Measurements from ENCODE around the gene HSP90AB1. TPM values are rescaled to one million over a fixed set of nuclear protein-coding genes. Genes with fewer than 3 reads are reported as not detected.

HSP90AB1 gene
- total and polyA plus RNA-seq, 8 donors = 168 to 549 (median 359) TPM

- 83 to 88% (median 86%) methylated on average over 7 of the region's 7 CpGs for WGBS, 5 donors
- DNase-seq = no peak
- Histone ChIP-seq H3K9me3 (no peaks in the 10 kb centered on the region), H3K27me3 (peaks cover 3 to 34% (median 27%) of the 10 kb centered on the region in 3 donors), H3K4me3 (no peak overlapping the region), H3K36me3 (peaks cover 51 to 58% (median 54%) of the 10 kb centered on the region in 4 donors), H3K4me1 (peaks cover 14 to 18% (median 17%) of the 10 kb centered on the region in 4 donors), H3K27ac (no peak overlapping the region)
- TF ChIP-seq POLR2AphosphoS5 (IDR thresholded peaks at IDR 0.05) (no peak), POLR2A (IDR thresholded peaks at IDR 0.05) (no peak), EP300 (IDR thresholded peaks at IDR 0.05) (no peak), CTCF (IDR thresholded peaks at IDR 0.05) (no peak)
- intact Hi-C loops (cut with DNase I; ENCODE audit: low total_unique reads) = no loop called here
These were observed 53.5 kb downstream of the HSP90AB1 start for GRCh38 chr6:44300292-44300823.

- Histone ChIP-seq H3K27ac (no peak overlapping the region), H3K27me3 (peaks cover 0 to 26% (median 21%) of the 10 kb centered on the region in 3 donors), H3K4me1 (peaks cover 14 to 18% (median 17%) of the 10 kb centered on the region in 4 donors), H3K36me3 (peaks cover 52 to 66% (median 62%) of the 10 kb centered on the region in 4 donors), H3K4me3 (no peak overlapping the region), H3K9me3 (no peaks in the 10 kb centered on the region)
- TF ChIP-seq EP300 (IDR thresholded peaks at IDR 0.05) = no peak
- intact Hi-C loops (cut with DNase I; ENCODE audit: low total_unique reads) = no loop called here
- no peak for DNase-seq
- WGBS, 5 donors = 89 to 94% (median 90%) methylated on average over 4 to 8 of the region's 8 CpGs
These were observed 54.2 kb downstream of the HSP90AB1 start for GRCh38 chr6:44301106-44301505.

GRCh38 chr6:44301782-44302564 lies 55.1 kb downstream of the HSP90AB1 start:
- Histone ChIP-seq H3K36me3 (peaks cover 57 to 74% (median 71%) of the 10 kb centered on the region in 4 donors), H3K27ac (no peak overlapping the region), H3K9me3 (no peaks in the 10 kb centered on the region), H3K4me1 (peaks cover 12 to 16% (median 15%) of the 10 kb centered on the region in 4 donors), H3K27me3 (peaks cover 0 to 17% (median 12%) of the 10 kb centered on the region in 3 donors), H3K4me3 (no peak overlapping the region)
- DNase-seq = no peak
- intact Hi-C loops (cut with DNase I; ENCODE audit: low total_unique reads) = no loop called here
- TF ChIP-seq CTCF (IDR thresholded peaks at IDR 0.05) (no peak), EP300 (IDR thresholded peaks at IDR 0.05) (no peak), POLR2AphosphoS5 (IDR thresholded peaks at IDR 0.05) (no peak), POLR2A (IDR thresholded peaks at IDR 0.05) (no peak)
- WGBS, 5 donors = 92 to 95% (median 93%) methylated on average over 11 to 14 of the region's 14 CpGs

GRCh38 chr6:44302856-44303255 lies 56.0 kb downstream of the HSP90AB1 start:
- H3K36me3 ChIP-seq = peaks cover 64 to 83% (median 79%) of the 10 kb centered on the region in 4 donors
- no peak for DNase-seq
- intact Hi-C loops (cut with DNase I; ENCODE audit: low total_unique reads) = no loop called here
- H3K4me1 ChIP-seq = peaks cover 3 to 7% (median 6%) of the 10 kb centered on the region in 4 donors
- no peaks in the 10 kb centered on the region for H3K9me3 ChIP-seq
- no peak overlapping the region for H3K4me3 ChIP-seq
- no peak for TF ChIP-seq EP300 (IDR thresholded peaks at IDR 0.05)
- TF ChIP-seq CTCF (IDR thresholded peaks at IDR 0.05) = no peak
- TF ChIP-seq POLR2AphosphoS5 (IDR thresholded peaks at IDR 0.05) = no peak
- no peak for TF ChIP-seq POLR2A (IDR thresholded peaks at IDR 0.05)
- 88 to 96% (median 94%) methylated on average over 10 to 12 of the region's 12 CpGs for WGBS, 5 donors
- no peak overlapping the region for H3K27ac ChIP-seq
- peaks cover 0 to 9% (median 3%) of the 10 kb centered on the region in 3 donors for H3K27me3 ChIP-seq

Small RNA genes within 50 kb of the gene (small RNA-seq; reads per million reads assigned to genes)
- gene RN7SL811P = 0 reads per million in 4 donors

Other genes with a start within 250 kb of the HSP90AB1 start
- 10 to 100 TPM; 17.0 to 59.1 (median 37.3) TPM for gene MRPL14, start 119.6 kb upstream of the HSP90AB1 start, total RNA-seq
- gene MRPL14, start 119.6 kb upstream of the HSP90AB1 start, polyA plus RNA-seq = 10 to 100 TPM; 61.1 to 82.3 (median 78.7) TPM
- 10 to 100 TPM; 20.7 to 90.6 (median 57.8) TPM for gene TMEM63B, start 119.5 kb upstream of the HSP90AB1 start, total RNA-seq
- gene TMEM63B, start 119.5 kb upstream of the HSP90AB1 start, polyA plus RNA-seq = 10 to 100 TPM in 2 of 3 donors, 1 to 10 TPM in 1; 5.5 to 16.8 (median 14.8) TPM
- under 1 TPM in 1 of 5 donors, not detected in 4; 0.18 TPM for gene CAPN11, start 88.3 kb upstream of the HSP90AB1 start, total RNA-seq
- under 1 TPM in 2 of 3 donors, not detected in 1; 0.15 to 0.19 TPM for gene CAPN11, start 88.3 kb upstream of the HSP90AB1 start, polyA plus RNA-seq
- gene MYMX, start 30.2 kb upstream of the HSP90AB1 start, total RNA-seq = not detected
- 1 to 10 TPM in 1 of 3 donors, under 1 TPM in 1, not detected in 1; 0.95 to 3.4 TPM for gene MYMX, start 30.2 kb upstream of the HSP90AB1 start, polyA plus RNA-seq
- gene SLC29A1, start 23.5 kb upstream of the HSP90AB1 start, total RNA-seq = 100 to 1,000 TPM in 2 of 5 donors, 10 to 100 TPM in 3; 26.4 to 217 (median 77.4) TPM
- 10 to 100 TPM; 22.6 to 33.5 (median 29.0) TPM for gene SLC29A1, start 23.5 kb upstream of the HSP90AB1 start, polyA plus RNA-seq
- 10 to 100 TPM in 4 of 5 donors, 1 to 10 TPM in 1; 1.4 to 60.1 (median 27.0) TPM for gene SLC35B2, start 10.4 kb downstream of the HSP90AB1 start, total RNA-seq
- gene SLC35B2, start 10.4 kb downstream of the HSP90AB1 start, polyA plus RNA-seq = 10 to 100 TPM in 2 of 3 donors, 1 to 10 TPM in 1; 7.3 to 17.2 (median 16.6) TPM
- gene NFKBIE, start 18.4 kb downstream of the HSP90AB1 start, total RNA-seq = 10 to 100 TPM in 1 of 5 donors, 1 to 10 TPM in 1, under 1 TPM in 1, not detected in 2; 0.89 to 23.5 (median 3.5) TPM
- 10 to 100 TPM in 2 of 3 donors, 1 to 10 TPM in 1; 9.9 to 14.2 (median 10.6) TPM for gene NFKBIE, start 18.4 kb downstream of the HSP90AB1 start, polyA plus RNA-seq
- under 1 TPM in 2 of 5 donors, not detected in 3; 0.18 to 0.29 TPM for gene TMEM151B, start 23.3 kb downstream of the HSP90AB1 start, total RNA-seq
- under 1 TPM in 2 of 3 donors, not detected in 1; 0.12 to 0.28 TPM for gene TMEM151B, start 23.3 kb downstream of the HSP90AB1 start, polyA plus RNA-seq
- gene AARS2, start 66.2 kb downstream of the HSP90AB1 start, total RNA-seq = 10 to 100 TPM in 2 of 5 donors, 1 to 10 TPM in 3; 6.4 to 19.3 (median 8.0) TPM
- 1 to 10 TPM; 2.9 to 4.2 (median 3.1) TPM for gene AARS2, start 66.2 kb downstream of the HSP90AB1 start, polyA plus RNA-seq
- gene SPATS1, start 95.5 kb downstream of the HSP90AB1 start, total RNA-seq = not detected
- not detected for gene SPATS1, start 95.5 kb downstream of the HSP90AB1 start, polyA plus RNA-seq
- gene CDC5L, start 140.6 kb downstream of the HSP90AB1 start, total RNA-seq = 10 to 100 TPM in 3 of 5 donors, 1 to 10 TPM in 2; 4.9 to 29.2 (median 10.3) TPM
- gene CDC5L, start 140.6 kb downstream of the HSP90AB1 start, polyA plus RNA-seq = 1 to 10 TPM; 5.4 to 6.4 (median 6.4) TPM

Measured in stomach (tissue), 9 donors.